ENCODE results near the gene PRRX1. TPM values are rescaled to one million over a fixed set of nuclear protein-coding genes. Genes with fewer than 3 reads are reported as not detected.

PRRX1 gene
- total RNA-seq, 1 experiment from 2014 or later = not detected

DNA sequence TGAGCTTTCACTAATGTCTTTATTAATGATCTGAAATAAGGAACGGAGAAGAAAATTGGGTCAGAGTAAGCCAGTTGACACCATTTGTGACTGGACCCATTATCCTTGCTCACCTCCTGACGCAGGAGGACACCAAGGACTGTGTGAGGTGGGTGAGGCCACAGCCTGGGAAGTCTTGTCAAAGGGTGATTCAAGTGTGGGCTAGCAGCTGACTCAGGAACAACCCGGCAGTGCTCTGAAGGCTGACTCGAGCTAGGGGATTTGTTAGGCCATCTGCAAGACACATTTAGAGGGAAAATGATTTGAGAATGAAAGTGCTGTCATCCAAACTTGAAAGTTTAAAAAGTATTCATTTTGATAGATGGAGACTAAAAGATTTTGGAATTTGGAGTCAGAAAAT, 21.2 kb downstream of the PRRX1 start:
- no peak for DNase-seq (ENCODE audit: extremely low read depth, low read depth)

DNA sequence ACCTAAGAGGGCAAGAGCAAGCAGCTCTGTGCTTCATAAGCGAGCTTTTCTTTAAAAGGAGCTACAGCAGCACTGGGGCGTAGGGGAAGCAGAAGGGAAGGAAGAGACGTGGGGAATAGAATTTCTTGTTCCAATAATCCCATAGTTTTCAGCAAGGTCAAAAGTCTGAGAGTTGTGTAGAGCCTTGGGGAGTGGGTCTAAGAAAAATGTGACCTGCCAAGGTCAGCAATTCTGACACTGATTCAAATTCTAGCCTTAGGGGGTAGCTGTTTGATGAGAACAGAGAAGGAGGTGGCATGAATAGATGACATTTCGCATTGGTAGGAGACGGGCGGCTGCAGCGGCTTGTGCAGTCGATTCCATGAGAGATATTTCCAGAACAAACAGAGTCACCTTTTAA, 22.4 kb downstream of the PRRX1 start:
- DNase-seq (ENCODE audit: extremely low read depth, low read depth) = no peak

GRCh38 chr1:170687621-170688020, 23.7 kb downstream of the PRRX1 start:
- no peak for DNase-seq (ENCODE audit: extremely low read depth, low read depth)

DNA sequence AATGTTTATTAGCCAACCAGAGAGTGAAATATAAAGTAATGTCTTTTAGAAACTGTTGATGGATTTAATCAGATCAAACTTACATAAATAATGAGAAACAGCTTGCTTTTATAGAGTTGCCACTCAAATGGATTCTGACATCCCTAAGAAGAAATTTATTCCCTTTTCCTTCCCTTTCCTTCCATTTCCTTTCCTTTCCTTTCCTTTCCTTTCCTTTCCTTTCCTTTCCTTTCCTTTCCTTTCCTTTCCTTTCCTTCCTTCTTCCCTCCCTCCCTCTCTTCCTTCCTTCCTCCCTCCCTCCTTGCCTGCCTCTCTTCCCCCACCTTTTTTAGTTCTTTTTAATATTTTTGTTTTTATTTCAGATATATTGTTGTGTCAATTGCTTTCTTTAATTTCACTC, 27.3 kb downstream of the PRRX1 start:
- DNase-seq (ENCODE audit: extremely low read depth, low read depth) = no peak

- DNase-seq (ENCODE audit: extremely low read depth, low read depth) = peak; percentile 6
Observed at GRCh38 chr1:170692866-170693575, 29.1 kb downstream of the PRRX1 start.

- no peak for DNase-seq (ENCODE audit: extremely low read depth, low read depth)
Observed at GRCh38 chr1:170694172-170694926, 30.4 kb downstream of the PRRX1 start.

DNA sequence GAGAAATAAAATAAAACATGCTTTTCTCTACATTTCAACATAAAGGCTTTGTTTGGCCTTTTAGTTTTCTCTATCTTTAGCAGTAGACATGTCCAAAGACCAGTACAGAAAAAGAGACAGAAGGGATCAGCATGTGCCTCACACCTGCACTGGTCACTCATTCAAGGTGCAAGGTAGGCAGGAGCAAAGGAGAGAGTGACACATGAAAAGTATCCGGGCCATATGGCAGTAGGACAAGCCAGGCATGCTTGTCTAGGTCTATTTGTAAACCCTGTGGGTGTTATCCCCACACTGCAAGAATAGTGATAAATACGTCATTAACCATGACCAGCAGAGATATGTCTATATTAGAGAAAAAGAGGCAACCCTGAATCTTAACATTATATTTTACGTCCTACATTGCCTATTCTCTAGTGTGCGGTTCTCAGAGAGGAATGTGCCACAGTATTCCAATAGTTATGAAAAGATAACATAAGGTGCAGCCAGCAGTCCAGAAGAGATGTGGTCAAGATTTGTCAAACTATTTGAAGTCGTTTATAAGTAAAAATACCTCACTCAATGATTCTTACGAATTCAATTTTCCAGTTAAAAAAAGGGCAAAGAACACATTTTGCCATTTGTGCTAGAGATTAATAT, 32.1 kb downstream of the PRRX1 start:
- DNase-seq (ENCODE audit: extremely low read depth, low read depth) = no peak

- DNase-seq (ENCODE audit: extremely low read depth, low read depth) = no peak
Observed at GRCh38 chr1:170696591-170697290, 32.8 kb downstream of the PRRX1 start.

GRCh38 chr1:170697316-170697715, 33.4 kb downstream of the PRRX1 start:
- no peak for DNase-seq (ENCODE audit: extremely low read depth, low read depth)

GRCh38 chr1:170698301-170699275, 34.7 kb downstream of the PRRX1 start:
- DNase-seq (ENCODE audit: extremely low read depth, low read depth) = no peak

- no peak for DNase-seq (ENCODE audit: extremely low read depth, low read depth)
Observed at GRCh38 chr1:170699696-170700095, 35.8 kb downstream of the PRRX1 start.

- no peak for DNase-seq (ENCODE audit: extremely low read depth, low read depth)
Observed at GRCh38 chr1:170700842-170701615, 37.1 kb downstream of the PRRX1 start.

DNA sequence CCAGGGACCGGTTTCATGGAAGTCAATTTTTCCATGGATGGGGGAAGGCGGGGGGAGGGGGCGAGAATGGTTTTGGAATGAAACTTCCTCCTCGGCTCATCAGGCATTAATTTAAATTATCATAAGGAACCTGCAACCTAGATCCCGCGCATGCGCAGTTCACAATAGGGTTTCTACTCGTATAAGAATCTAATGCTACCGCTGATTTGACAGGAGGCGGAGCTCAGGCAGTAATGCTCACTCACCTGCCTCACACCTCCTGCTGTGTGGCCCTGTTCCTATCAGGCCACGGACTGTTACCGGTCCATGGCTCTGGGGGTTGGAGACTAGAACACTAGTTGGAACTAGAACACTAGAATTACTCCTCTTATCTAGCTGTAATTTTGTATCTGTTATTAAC, 38.0 kb downstream of the PRRX1 start:
- DNase-seq (ENCODE audit: extremely low read depth, low read depth) = no peak

DNA sequence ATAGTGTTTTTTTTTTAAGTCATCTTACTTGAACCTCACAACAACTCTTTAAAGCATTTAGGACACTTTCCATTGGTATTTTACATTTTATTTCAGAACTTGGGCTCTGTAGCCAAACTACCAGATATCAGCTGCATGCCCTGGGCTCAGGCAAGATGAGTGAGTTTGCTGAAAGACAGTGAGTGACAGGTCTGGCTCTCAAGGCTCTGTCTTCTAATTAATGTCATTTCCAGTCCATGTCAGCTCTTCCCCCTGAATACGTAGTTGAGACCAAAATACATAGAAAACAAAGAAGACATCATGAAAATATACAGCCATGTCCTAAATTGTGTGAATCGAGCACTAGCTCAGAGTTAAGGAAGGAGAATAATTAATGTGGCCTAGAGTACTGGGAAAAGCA, 39.7 kb downstream of the PRRX1 start:
- DNase-seq (ENCODE audit: extremely low read depth, low read depth) = no peak

GRCh38 chr1:170704256-170704655, 40.3 kb downstream of the PRRX1 start:
- DNase-seq (ENCODE audit: extremely low read depth, low read depth) = no peak

- no peak for DNase-seq (ENCODE audit: extremely low read depth, low read depth)
Observed at GRCh38 chr1:170705981-170706380, 42.0 kb downstream of the PRRX1 start.

DNA sequence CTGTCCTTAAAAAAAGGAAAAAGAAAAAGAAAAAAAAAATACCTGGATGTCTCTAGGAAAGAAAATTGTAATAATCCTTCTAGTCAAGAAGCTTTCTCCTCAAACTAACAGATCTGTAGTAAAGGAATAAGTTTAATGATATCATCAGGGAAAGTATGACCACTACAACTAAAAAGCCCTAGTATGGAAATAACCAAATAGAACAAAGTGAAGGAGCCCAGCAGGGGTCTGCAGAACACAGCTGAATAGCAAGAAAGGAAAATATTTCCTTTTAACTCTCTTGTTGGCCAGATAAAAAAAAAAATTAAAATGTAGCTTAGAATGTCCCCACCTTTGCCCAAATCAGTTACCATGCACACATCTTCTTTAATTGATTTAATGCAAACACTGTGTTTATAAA, 43.2 kb downstream of the PRRX1 start:
- DNase-seq (ENCODE audit: extremely low read depth, low read depth) = no peak

- peak; percentile 53 for DNase-seq (ENCODE audit: extremely low read depth, low read depth)
Observed at GRCh38 chr1:170707959-170708655, 44.2 kb downstream of the PRRX1 start.

DNA sequence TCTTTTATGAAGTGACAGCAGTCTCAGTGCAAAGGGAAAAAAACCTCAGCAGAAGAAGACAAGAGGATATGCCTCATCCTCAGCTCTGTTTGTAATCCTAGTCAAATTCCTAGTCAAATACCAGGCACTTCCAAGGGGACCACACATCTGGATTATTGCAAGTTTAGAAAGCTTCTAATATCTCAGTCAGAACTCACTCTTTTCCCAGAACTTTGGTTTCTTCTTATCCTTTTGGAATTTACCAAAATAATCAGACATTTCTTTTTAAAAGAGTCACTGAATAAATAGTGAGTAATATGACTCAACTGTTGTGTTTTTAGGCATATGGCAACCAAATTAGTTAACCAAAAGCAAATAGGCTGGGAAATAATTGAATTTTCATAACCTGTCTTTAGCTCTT, 47.8 kb downstream of the PRRX1 start:
- DNase-seq (ENCODE audit: extremely low read depth, low read depth) = no peak
